SK-N-SH (cell line): ENCODE measurements around the gene CAPN9. TPM values are rescaled to one million over a fixed set of nuclear protein-coding genes. Genes with fewer than 3 reads are reported as not detected.

Source experiments
- CTCF ChIA-PET: fragments of 300-600, 350-600 bp; formaldehyde crosslinking; extraction: SDS; loops from one replicate; lab custom pipeline; 2021; lab: Yijun Ruan, JAX
- POLR2A ChIA-PET: fragments of 350-600 bp; sonication (Branson Sonifier 250); formaldehyde crosslinking; extraction: SDS; loops from one replicate; lab custom pipeline; 2020; ENCODE audit warnings: antibody characterized with exemption, inconsistent platforms; lab: Yijun Ruan, JAX
- DNase-seq: peaks from one replicate; pipeline ENCODE4 v3.0.0; 2012
- H2AFZ ChIP-seq: fragments of 200-600 bp; sonication (generic); 2 replicates; pipeline ENCODE4 v1.8.1; 2016; ENCODE audit warnings: antibody characterized with exemption, mild to moderate bottlenecking, low read depth
- H3F3A ChIP-seq: fragments of 200-600 bp; sonication (generic); replicated peaks from 2 replicates; pipeline ENCODE3; 2016; ENCODE audit warnings: antibody characterized with exemption, mild to moderate bottlenecking; ENCODE audit not compliant: insufficient read depth
- H3K27ac ChIP-seq, 2 experiments: fragments of 200-500 bp in 1 of 2; fragments of 200-600 bp in 1 of 2; sonication (Bioruptor generic) in 1 of 2; sonication (generic), shearing (Covaris generic) in 1 of 2; 2 replicates each; pipeline versions ENCODE4 v1.5.1 to v1.6.1; 2014 to 2016; ENCODE audit warnings: low read depth in 2 of 2, inconsistent platforms in 1 of 2, low read length in 1 of 2, mild to moderate bottlenecking in 1 of 2, mixed read lengths in 1 of 2
- H3K27me3 ChIP-seq: fragments of 200-600 bp; sonication (generic), shearing (Covaris generic); 2 replicates; pipeline ENCODE4 v1.6.1; 2016; ENCODE audit warnings: mixed run types; ENCODE audit not compliant: insufficient read depth
- H3K36me3 ChIP-seq, 2 experiments: fragments of 200-500 bp in 1 of 2; fragments of 200-600 bp in 1 of 2; sonication (Bioruptor generic) in 1 of 2; sonication (generic) in 1 of 2; replicated peaks in 1 of 2; 2 replicates each; pipeline versions ENCODE3 to v1.5.1; 2014 to 2016; ENCODE audit warnings: low read length in 1 of 2, mild to moderate bottlenecking in 1 of 2; ENCODE audit not compliant: insufficient read depth in 2 of 2, control insufficient read depth in 1 of 2
- H3K4me1 ChIP-seq, 2 experiments: fragments of 200-500 bp in 1 of 2; fragments of 200-600 bp in 1 of 2; sonication (Bioruptor generic) in 1 of 2; sonication (generic), shearing (Covaris generic) in 1 of 2; 2 replicates each; pipeline versions ENCODE4 v1.5.1 to v1.6.1; 2014 to 2016; ENCODE audit warnings: low read depth in 1 of 2, low read length in 1 of 2, mixed run types in 1 of 2; ENCODE audit not compliant: insufficient read depth in 2 of 2, control insufficient read depth in 1 of 2
- H3K4me2 ChIP-seq: fragments of 200-600 bp; sonication (generic), shearing (Covaris generic); 2 replicates; pipeline ENCODE4 v1.6.1; 2017; ENCODE audit warnings: mixed run types
- H3K4me3 ChIP-seq, 2 experiments: fragments of 200-500 bp in 1 of 2; fragments of 200-600 bp in 1 of 2; sonication (Bioruptor generic) in 1 of 2; sonication (generic), shearing (Covaris generic) in 1 of 2; 2 replicates each; pipeline versions ENCODE4 v1.5.1 to v1.8.1; 2014 to 2016; ENCODE audit warnings: low read depth in 2 of 2, inconsistent platforms in 1 of 2, low read length in 1 of 2, mild to moderate bottlenecking in 1 of 2, mixed read lengths in 1 of 2, moderate library complexity in 1 of 2
- H3K79me2 ChIP-seq: fragments of 200-600 bp; sonication (generic); 2 replicates; pipeline ENCODE4 v1.8.1; 2017; ENCODE audit warnings: mild to moderate bottlenecking; ENCODE audit not compliant: insufficient read depth
- H3K9ac ChIP-seq: fragments of 200-600 bp; sonication (generic); 2 replicates; pipeline ENCODE4 v1.6.1; 2017; ENCODE audit warnings: mixed run types
- H3K9me2 ChIP-seq: fragments of 200-600 bp; sonication (generic); 2 replicates; pipeline ENCODE4 v1.6.1; 2017; ENCODE audit warnings: mixed run types
- H3K9me3 ChIP-seq: fragments of 200-600 bp; sonication (generic); 2 replicates; pipeline ENCODE4 v1.6.1; 2017; ENCODE audit warnings: mixed run types, mild to moderate bottlenecking, moderate library complexity
- H4K20me1 ChIP-seq: fragments of 200-600 bp; sonication (generic); 2 replicates; pipeline ENCODE4 v1.6.1; 2017; ENCODE audit warnings: mild to moderate bottlenecking, mixed run types; ENCODE audit not compliant: insufficient read depth
- ELF1 ChIP-seq: IDR thresholded peaks from 2 replicates; pipeline ENCODE4 v1.4.0; 2012
- EP300 ChIP-seq, 2 experiments: IDR thresholded peaks; 2 replicates each; pipeline versions ENCODE4 v1.4.0 to v1.6.1; 2012; ENCODE audit warnings: borderline replicate concordance in 1 of 2, low read depth in 1 of 2, low read length in 1 of 2
- EZH2phosphoT487 ChIP-seq: fragments of 200-600 bp; sonication (generic); IDR thresholded peaks from 2 replicates; pipeline ENCODE4 v1.6.1; 2017; ENCODE audit warnings: low read depth, mixed run types, mild to moderate bottlenecking, antibody characterized with exemption, moderate library complexity, borderline replicate concordance
- FOSL2 ChIP-seq: IDR thresholded peaks from 2 replicates; pipeline ENCODE4 v1.4.0; 2012; ENCODE audit warnings: low read depth, mild to moderate bottlenecking, moderate library complexity, borderline replicate concordance
- FOXJ3 ChIP-seq: sonication (generic); formaldehyde crosslinking; IDR thresholded peaks from 2 replicates; pipeline ENCODE4 v1.5.1; 2020; ENCODE audit warnings: mild to moderate bottlenecking, missing genetic modification reagents
- FOXM1 ChIP-seq: IDR thresholded peaks from 2 replicates; pipeline ENCODE4 v1.4.0; 2012; ENCODE audit warnings: low read depth, mild to moderate bottlenecking
- GABPA ChIP-seq: IDR thresholded peaks from 2 replicates; pipeline ENCODE4 v1.4.0; 2012; ENCODE audit warnings: low read depth, mild to moderate bottlenecking
- MXI1 ChIP-seq: IDR thresholded peaks from 2 replicates; pipeline ENCODE4 v1.6.1; 2012; ENCODE audit warnings: mild to moderate bottlenecking, low read depth, low read length, improper control_type of control experiment
- POLR2AphosphoS5 ChIP-seq: IDR thresholded peaks from 2 replicates; pipeline ENCODE4 v1.6.1; 2012; ENCODE audit warnings: low read depth, low read length
- RAD21 ChIP-seq: IDR thresholded peaks from 2 replicates; pipeline ENCODE4 v1.6.1; 2012; ENCODE audit warnings: mild to moderate bottlenecking, low read length
- RCOR1 ChIP-seq: fragments of 150-350 bp; IDR thresholded peaks from 2 replicates; pipeline ENCODE4 v1.6.1; 2017; ENCODE audit warnings: antibody characterized with exemption, low read length
- RFX5 ChIP-seq: IDR thresholded peaks from 2 replicates; pipeline ENCODE4 v1.6.1; 2012; ENCODE audit warnings: mild to moderate bottlenecking, improper control_type of control experiment, low read length
- RXRA ChIP-seq: IDR thresholded peaks from 2 replicates; pipeline ENCODE4 v1.4.0; 2012; ENCODE audit warnings: low read depth, mild to moderate bottlenecking, borderline replicate concordance
- TAF1 ChIP-seq: IDR thresholded peaks from 2 replicates; pipeline ENCODE4 v1.6.1; 2012; ENCODE audit warnings: low read depth, mild to moderate bottlenecking, low read length, moderate library complexity, borderline replicate concordance
- TCF12 ChIP-seq: IDR thresholded peaks from 2 replicates; pipeline ENCODE4 v1.4.0; 2012
- YY1 ChIP-seq: IDR thresholded peaks from 2 replicates; pipeline ENCODE4 v1.4.0; 2012; ENCODE audit warnings: low read depth, mild to moderate bottlenecking
- WGBS: methylation state at CpG from one replicate; pipeline ENCODE4 v1.1.6; 2017; ENCODE audit warnings: low lambda C conversion rate; 5-methylcytosine and 5-hydroxymethylcytosine counted together
- polyA plus RNA-seq, 3 experiments: library from polyadenylated mRNA; depleted of rRNA; stranded (reverse); fragments of >200 nt; gene quantifications; 2 replicates each; pipeline ENCODE4 v1.2.3, GENCODE V29; 2012
- TF ChIP-seq, protein P1 (sequence below): IDR thresholded peaks from 2 replicates; pipeline ENCODE4 v1.6.1; 2012; ENCODE audit warnings: mild to moderate bottlenecking, low read depth, low read length, moderate library complexity
- TF ChIP-seq, protein P2 (sequence below): IDR thresholded peaks from 2 replicates; pipeline ENCODE4 v1.4.0; 2012; ENCODE audit warnings: low read depth
- TF ChIP-seq, protein P3 (sequence below): fragments of 200-600 bp; sonication (generic); IDR thresholded peaks from 2 replicates; pipeline ENCODE4 v1.6.1; 2017; ENCODE audit warnings: antibody characterized with exemption, mild to moderate bottlenecking, moderate library complexity
- TF ChIP-seq, protein P4 (sequence below): IDR thresholded peaks from 2 replicates; pipeline ENCODE4 v1.4.0; 2012; ENCODE audit warnings: low read depth, borderline replicate concordance

Gene CAPN9
- polyA plus RNA-seq, 1 of the 3 experiments (the other 2 are of a cell fraction), result not detected

DNA sequence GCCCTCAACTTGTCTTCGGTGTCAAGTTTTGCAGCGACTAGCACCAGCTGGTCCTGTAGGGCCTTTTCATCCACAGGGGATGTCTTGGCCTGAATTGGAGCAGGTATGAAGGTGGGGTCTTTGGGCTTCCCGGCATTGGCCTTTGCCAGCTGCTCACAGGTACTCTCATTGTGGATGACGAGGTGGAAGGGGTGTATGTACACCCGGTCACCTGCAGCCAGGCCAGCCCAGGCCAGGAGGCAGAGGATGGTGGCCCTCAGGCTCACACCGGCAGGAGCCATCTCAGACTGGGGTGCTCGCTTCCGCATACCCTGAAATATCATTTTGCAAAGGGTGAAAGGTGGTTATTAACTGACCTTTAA lies 36.7 kb upstream of the CAPN9 start:
- TF ChIP-seq RFX5 (no peak), FOSL2 (no peak), FOXM1 (no peak), GABPA (no peak), EZH2phosphoT487 (no peak), ELF1 (no peak), POLR2AphosphoS5 (no peak), FOXJ3 (CRISPR knock-in tag) (no peak), RCOR1 (no peak), TCF12 (no peak), TAF1 (no peak), RAD21 (no peak), MXI1 (no peak), EP300 (IDR thresholded peaks at IDR 0.05; ENCODE audit: borderline replicate concordance in 1 of 2, low read depth in 1 of 2, low read length in 1 of 2) (no peak), YY1 (no peak), RXRA (no peak)
- TF ChIP-seq, protein P1, sequence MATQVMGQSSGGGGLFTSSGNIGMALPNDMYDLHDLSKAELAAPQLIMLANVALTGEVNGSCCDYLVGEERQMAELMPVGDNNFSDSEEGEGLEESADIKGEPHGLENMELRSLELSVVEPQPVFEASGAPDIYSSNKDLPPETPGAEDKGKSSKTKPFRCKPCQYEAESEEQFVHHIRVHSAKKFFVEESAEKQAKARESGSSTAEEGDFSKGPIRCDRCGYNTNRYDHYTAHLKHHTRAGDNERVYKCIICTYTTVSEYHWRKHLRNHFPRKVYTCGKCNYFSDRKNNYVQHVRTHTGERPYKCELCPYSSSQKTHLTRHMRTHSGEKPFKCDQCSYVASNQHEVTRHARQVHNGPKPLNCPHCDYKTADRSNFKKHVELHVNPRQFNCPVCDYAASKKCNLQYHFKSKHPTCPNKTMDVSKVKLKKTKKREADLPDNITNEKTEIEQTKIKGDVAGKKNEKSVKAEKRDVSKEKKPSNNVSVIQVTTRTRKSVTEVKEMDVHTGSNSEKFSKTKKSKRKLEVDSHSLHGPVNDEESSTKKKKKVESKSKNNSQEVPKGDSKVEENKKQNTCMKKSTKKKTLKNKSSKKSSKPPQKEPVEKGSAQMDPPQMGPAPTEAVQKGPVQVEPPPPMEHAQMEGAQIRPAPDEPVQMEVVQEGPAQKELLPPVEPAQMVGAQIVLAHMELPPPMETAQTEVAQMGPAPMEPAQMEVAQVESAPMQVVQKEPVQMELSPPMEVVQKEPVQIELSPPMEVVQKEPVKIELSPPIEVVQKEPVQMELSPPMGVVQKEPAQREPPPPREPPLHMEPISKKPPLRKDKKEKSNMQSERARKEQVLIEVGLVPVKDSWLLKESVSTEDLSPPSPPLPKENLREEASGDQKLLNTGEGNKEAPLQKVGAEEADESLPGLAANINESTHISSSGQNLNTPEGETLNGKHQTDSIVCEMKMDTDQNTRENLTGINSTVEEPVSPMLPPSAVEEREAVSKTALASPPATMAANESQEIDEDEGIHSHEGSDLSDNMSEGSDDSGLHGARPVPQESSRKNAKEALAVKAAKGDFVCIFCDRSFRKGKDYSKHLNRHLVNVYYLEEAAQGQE, result no peak
- TF ChIP-seq, protein P2, sequence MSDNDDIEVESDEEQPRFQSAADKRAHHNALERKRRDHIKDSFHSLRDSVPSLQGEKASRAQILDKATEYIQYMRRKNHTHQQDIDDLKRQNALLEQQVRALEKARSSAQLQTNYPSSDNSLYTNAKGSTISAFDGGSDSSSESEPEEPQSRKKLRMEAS, result no peak
- TF ChIP-seq, protein P3, sequence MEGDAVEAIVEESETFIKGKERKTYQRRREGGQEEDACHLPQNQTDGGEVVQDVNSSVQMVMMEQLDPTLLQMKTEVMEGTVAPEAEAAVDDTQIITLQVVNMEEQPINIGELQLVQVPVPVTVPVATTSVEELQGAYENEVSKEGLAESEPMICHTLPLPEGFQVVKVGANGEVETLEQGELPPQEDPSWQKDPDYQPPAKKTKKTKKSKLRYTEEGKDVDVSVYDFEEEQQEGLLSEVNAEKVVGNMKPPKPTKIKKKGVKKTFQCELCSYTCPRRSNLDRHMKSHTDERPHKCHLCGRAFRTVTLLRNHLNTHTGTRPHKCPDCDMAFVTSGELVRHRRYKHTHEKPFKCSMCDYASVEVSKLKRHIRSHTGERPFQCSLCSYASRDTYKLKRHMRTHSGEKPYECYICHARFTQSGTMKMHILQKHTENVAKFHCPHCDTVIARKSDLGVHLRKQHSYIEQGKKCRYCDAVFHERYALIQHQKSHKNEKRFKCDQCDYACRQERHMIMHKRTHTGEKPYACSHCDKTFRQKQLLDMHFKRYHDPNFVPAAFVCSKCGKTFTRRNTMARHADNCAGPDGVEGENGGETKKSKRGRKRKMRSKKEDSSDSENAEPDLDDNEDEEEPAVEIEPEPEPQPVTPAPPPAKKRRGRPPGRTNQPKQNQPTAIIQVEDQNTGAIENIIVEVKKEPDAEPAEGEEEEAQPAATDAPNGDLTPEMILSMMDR, result no peak
- TF ChIP-seq, protein P4, sequence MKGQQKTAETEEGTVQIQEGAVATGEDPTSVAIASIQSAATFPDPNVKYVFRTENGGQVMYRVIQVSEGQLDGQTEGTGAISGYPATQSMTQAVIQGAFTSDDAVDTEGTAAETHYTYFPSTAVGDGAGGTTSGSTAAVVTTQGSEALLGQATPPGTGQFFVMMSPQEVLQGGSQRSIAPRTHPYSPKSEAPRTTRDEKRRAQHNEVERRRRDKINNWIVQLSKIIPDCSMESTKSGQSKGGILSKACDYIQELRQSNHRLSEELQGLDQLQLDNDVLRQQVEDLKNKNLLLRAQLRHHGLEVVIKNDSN, result no peak
- H3K9me2 ChIP-seq, result no peaks in the 10 kb centered on the region
- H3K9me3 ChIP-seq, result no peaks in the 10 kb centered on the region
- H3K4me1 ChIP-seq, result peaks cover 0 to 10% of the 10 kb centered on the region in 2 experiments; a peak in 1 of 4 replicates
- no peaks in the 10 kb centered on the region for H3K27me3 ChIP-seq
- 84% methylated on average over 6 of the region's 8 CpGs for WGBS
- no peak for DNase-seq
- POLR2A ChIA-PET, result no interaction called here
- H3F3A ChIP-seq, result no peaks in the 10 kb centered on the region
- no peaks in the 10 kb centered on the region for H3K79me2 ChIP-seq
- H3K9ac ChIP-seq, result no peak overlapping the region
- H3K27ac ChIP-seq, result no peak overlapping the region
- H2AFZ ChIP-seq, result no peak overlapping the region
- H4K20me1 ChIP-seq, result no peaks in the 10 kb centered on the region
- H3K36me3 ChIP-seq, result no peaks in the 10 kb centered on the region
- no peak overlapping the region for H3K4me2 ChIP-seq
- CTCF ChIA-PET, result interaction anchor here (0.6 to 0.7 kb wide), 2 partner anchors 18 to 21 kb away, joined by 3 read pairs; no protein-coding TSS in a partner anchor
- H3K4me3 ChIP-seq, result no peak overlapping the region
